ENCODE measurements around the gene MAPK10. TPM values are rescaled to one million over a fixed set of nuclear protein-coding genes. Genes with fewer than 3 reads are reported as not detected.

The MAPK10 gene
- total and polyA plus RNA-seq, 4 donors: 0.82 to 3.6 (median 2.3) TPM

DNA sequence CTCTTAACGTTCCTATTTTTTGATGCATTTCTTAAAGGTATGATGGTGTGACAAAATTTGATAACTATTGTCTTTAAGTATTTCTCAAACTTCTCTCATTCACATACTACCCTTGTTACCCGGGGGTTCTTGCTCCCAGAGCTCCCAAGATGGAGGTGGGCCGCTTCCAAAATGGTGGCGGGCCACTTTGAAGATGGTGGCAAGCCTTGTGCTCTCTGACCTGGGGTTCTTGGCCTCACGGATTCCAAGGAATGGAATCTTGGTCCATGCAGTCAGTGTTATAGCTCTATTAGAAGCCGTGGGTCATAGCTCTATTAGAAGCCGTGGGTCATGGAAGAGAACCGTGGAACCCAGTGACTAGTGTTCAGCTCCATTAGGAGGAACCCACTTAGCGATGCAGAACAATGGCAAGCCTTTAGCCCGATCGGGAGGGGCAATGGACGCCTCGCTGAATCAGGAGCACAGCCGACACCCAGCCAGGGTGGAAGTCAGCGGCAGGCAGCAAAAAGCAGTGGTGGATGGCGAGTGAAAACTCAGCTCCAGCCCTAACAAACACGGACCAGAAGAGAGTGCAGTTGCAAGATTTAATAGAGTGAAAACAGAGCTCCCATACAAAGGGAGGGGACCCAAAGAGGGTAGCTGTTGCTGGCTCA, 403.4 kb downstream of the MAPK10 start (continued):
- TF ChIP-seq, protein P1, sequence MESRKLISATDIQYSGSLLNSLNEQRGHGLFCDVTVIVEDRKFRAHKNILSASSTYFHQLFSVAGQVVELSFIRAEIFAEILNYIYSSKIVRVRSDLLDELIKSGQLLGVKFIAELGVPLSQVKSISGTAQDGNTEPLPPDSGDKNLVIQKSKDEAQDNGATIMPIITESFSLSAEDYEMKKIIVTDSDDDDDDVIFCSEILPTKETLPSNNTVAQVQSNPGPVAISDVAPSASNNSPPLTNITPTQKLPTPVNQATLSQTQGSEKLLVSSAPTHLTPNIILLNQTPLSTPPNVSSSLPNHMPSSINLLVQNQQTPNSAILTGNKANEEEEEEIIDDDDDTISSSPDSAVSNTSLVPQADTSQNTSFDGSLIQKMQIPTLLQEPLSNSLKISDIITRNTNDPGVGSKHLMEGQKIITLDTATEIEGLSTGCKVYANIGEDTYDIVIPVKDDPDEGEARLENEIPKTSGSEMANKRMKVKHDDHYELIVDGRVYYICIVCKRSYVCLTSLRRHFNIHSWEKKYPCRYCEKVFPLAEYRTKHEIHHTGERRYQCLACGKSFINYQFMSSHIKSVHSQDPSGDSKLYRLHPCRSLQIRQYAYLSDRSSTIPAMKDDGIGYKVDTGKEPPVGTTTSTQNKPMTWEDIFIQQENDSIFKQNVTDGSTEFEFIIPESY (IDR thresholded peaks at IDR 0.05): no peak
- TF ChIP-seq MAX (IDR thresholded peaks at IDR 0.05): no peak

DNA sequence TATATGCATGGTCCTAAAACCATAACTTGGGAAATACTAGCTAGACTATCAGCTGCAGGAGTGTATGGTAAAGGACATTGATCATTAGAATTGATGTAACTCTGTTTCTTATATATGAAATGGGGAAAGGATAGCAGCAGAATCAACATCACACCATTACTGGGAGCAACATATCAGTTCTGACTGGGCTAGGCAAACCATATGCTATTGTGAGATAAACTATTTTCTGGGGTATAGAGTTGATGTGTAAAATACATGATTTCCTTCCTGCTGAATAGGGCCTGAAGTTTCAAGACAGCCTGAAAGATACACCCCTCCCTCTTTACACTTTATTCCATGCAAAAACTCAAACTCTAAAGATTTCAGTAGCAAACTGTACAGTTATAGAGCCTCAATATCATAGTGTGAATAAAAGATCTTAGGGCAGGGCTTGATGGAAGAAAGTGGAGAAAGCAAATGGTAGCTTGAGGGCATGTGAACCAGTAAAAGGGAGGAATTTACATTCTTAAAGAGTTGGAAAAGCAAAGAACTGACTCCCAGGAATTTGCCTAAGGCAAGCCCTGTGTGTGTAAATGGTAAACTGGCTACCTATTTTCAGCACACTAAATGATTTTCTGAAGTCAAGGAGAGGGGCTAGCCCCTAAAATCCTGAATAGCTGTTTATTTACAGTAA, 404.1 kb downstream of the MAPK10 start:
- Histone ChIP-seq H3K36me3 (ENCODE audit: control insufficient read depth in 4 of 4, insufficient read depth in 3 of 4, low read depth in 1 of 4, low read length in 3 of 4) (no peaks in the 10 kb centered on the region), H3K9me3 (ENCODE audit: control insufficient read depth in 4 of 4, low read length in 3 of 4) (no peaks in the 10 kb centered on the region), H3K27me3 (ENCODE audit: control insufficient read depth in 4 of 4, insufficient read depth in 4 of 4, low read length in 3 of 4) (no peaks in the 10 kb centered on the region), H3K4me3 (ENCODE audit: low read depth in 1 of 3, low read length in 3 of 3) (no peak overlapping the region), H3K27ac (ENCODE audit: low read depth in 1 of 2, low read length in 2 of 2) (no peak overlapping the region), H3K9ac (ENCODE audit: low read depth in 1 of 2, low read length in 2 of 2) (no peak overlapping the region), H3K4me1 (ENCODE audit: control insufficient read depth in 4 of 4, insufficient read depth in 4 of 4, low read length in 3 of 4) (no peaks in the 10 kb centered on the region)
- DNase-seq (ENCODE audit: low spot score): no peak
- TF ChIP-seq NR2F2 (IDR thresholded peaks at IDR 0.05) (no peak), HNF4A (conservative IDR thresholded peaks at IDR 0.05) (no peak), FOXA1 (IDR thresholded peaks at IDR 0.05) (no peak), HNF4G (IDR thresholded peaks at IDR 0.05) (no peak), FOXA2 (IDR thresholded peaks at IDR 0.05) (no peak), RXRA (IDR thresholded peaks at IDR 0.05) (no peak), EGR1 (IDR thresholded peaks at IDR 0.05; ENCODE audit: low read depth in 2 of 2) (no peak), SP1 (IDR thresholded peaks at IDR 0.05) (no peak), TAF1 (conservative IDR thresholded peaks at IDR 0.05) (no peak), RAD21 (IDR thresholded peaks at IDR 0.05) (no peak), JUND (IDR thresholded peaks at IDR 0.05) (no peak), YY1 (IDR thresholded peaks at IDR 0.05) (no peak), GABPA (IDR thresholded peaks at IDR 0.05 in 1 of 2, conservative IDR thresholded peaks at IDR 0.05 in 1 of 2) (no peak), MAX (IDR thresholded peaks at IDR 0.05) (no peak), ATF3 (IDR thresholded peaks at IDR 0.05) (no peak), REST (IDR thresholded peaks at IDR 0.05) (no peak)
- TF ChIP-seq, protein P1 (IDR thresholded peaks at IDR 0.05): no peak
- TF ChIP-seq, protein P2, sequence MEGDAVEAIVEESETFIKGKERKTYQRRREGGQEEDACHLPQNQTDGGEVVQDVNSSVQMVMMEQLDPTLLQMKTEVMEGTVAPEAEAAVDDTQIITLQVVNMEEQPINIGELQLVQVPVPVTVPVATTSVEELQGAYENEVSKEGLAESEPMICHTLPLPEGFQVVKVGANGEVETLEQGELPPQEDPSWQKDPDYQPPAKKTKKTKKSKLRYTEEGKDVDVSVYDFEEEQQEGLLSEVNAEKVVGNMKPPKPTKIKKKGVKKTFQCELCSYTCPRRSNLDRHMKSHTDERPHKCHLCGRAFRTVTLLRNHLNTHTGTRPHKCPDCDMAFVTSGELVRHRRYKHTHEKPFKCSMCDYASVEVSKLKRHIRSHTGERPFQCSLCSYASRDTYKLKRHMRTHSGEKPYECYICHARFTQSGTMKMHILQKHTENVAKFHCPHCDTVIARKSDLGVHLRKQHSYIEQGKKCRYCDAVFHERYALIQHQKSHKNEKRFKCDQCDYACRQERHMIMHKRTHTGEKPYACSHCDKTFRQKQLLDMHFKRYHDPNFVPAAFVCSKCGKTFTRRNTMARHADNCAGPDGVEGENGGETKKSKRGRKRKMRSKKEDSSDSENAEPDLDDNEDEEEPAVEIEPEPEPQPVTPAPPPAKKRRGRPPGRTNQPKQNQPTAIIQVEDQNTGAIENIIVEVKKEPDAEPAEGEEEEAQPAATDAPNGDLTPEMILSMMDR (IDR thresholded peaks at IDR 0.05; ENCODE audit: low read depth, low read length, missing input control): no peak

Data from liver (tissue), 9 donors.